Esophagus squamous epithelium (tissue), 4 donors: ENCODE results near the gene EMC10.

ENCODE experiments used
- CTCF ChIP-seq, 6 experiments: fragments of 450-650 bp in 4 of 6; fragments of 200-600 bp in 2 of 6; sonication (generic) in 2 of 6; IDR thresholded peaks; one replicate each; pipeline ENCODE4 v1.5.1; 2016 to 2019; ENCODE audit warnings: antibody characterized with exemption in 6 of 6, mild to moderate bottlenecking in 4 of 6, moderate library complexity in 4 of 6
- POLR2A ChIP-seq, 4 donors: fragments of 450-650 bp; IDR thresholded peaks; one replicate each; pipeline ENCODE4 v1.6.1; 2017; ENCODE audit warnings: antibody characterized with exemption in 4 of 4, mild to moderate bottlenecking in 4 of 4, moderate library complexity in 3 of 4

GRCh38 chr19:50537769-50538230 is 61.5 kb downstream of the EMC10 start:
- TF ChIP-seq POLR2A (IDR thresholded peaks at IDR 0.05) (no peak), CTCF (IDR thresholded peaks at IDR 0.05) (peak; percentile 36 to 70 (median 54))
